Urothelium cell line (cell line): ENCODE measurements around the gene SLC5A5.
A peak's percentile ranks its signal among the peaks of the same experiment; 100 is the strongest.

Experiments used
- DNase-seq: peaks from one replicate; pipeline ENCODE4 v3.0.0; 2011; ENCODE audit warnings: low spot score, mixed read lengths
- FAIRE-seq: peaks from 2 replicates; lab custom pipeline; 2011; peaks lifted over from hg19 to GRCh38; lab: Jason Lieb, UNC

SLC5A5 gene

GRCh38 chr19:17846146-17846545, 25.6 kb upstream of the SLC5A5 start:
- DNase-seq (no peak), FAIRE-seq (no peak)

DNA sequence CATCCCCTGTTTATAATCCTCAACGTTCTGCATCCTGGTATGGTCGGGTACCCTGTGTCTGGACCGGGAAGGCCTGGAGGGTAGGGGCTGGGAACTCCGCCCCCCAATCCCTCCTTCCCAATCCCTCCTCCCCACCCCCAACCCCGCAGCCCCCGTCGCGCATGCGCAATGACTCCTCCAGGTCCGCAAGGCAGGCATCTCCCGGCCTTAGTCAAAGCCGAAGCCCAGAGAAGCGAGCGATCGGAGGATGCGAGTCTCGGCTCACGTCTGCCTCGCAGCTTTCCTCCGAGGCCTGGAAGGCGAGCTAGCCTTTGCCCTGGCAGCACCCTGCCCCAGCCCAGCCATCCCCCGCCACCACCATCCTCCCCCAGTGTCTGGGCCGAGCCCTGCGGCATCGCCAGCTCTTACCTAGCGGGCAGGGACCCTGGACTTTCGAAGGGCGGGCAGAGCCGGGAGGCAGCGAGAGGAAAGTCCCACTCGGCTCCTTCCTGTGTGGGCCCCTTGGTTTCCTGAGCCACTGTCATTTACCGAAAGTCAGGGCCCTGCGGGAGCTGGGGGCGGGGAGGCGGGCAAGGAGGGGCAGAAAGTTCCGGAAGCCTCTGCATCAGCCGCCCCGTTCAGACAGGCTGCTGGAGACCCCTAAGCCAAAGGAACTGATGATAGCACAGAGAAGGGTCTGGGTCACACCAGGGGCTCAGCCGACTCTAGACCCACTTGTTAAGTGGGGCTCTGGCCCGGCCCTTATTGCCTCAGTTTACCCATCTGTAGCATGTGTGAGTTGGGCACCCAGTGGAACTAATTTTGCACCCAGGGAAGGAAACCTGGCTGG, 24.0 kb upstream of the SLC5A5 start, which contains the start of gene JAK3:
TSS of gene JAK3 (minus strand) at position 445 of the 829 bp plus-strand sequence. CDS start 3,565 bp downstream, outside the sequence.
- FAIRE-seq = no peak
- peak; percentile 72 for DNase-seq

- DNase-seq (no peak), FAIRE-seq (no peak)
Observed at GRCh38 chr19:17848595-17849292, 23.0 kb upstream of the SLC5A5 start.

GRCh38 chr19:17854061-17854460, 17.7 kb upstream of the SLC5A5 start:
- no peak for FAIRE-seq
- DNase-seq = no peak

GRCh38 chr19:17855280-17856152, 16.2 kb upstream of the SLC5A5 start:
- FAIRE-seq (no peak), DNase-seq (peak; percentile 81)

GRCh38 chr19:17859533-17860330, 12.0 kb upstream of the SLC5A5 start, which contains the start of gene RPL18A:
Gene RPL18A (plus strand): TSS chr19:17859910. CDS start chr19:17859957, 47 bp downstream.
- FAIRE-seq = no peak

DNA sequence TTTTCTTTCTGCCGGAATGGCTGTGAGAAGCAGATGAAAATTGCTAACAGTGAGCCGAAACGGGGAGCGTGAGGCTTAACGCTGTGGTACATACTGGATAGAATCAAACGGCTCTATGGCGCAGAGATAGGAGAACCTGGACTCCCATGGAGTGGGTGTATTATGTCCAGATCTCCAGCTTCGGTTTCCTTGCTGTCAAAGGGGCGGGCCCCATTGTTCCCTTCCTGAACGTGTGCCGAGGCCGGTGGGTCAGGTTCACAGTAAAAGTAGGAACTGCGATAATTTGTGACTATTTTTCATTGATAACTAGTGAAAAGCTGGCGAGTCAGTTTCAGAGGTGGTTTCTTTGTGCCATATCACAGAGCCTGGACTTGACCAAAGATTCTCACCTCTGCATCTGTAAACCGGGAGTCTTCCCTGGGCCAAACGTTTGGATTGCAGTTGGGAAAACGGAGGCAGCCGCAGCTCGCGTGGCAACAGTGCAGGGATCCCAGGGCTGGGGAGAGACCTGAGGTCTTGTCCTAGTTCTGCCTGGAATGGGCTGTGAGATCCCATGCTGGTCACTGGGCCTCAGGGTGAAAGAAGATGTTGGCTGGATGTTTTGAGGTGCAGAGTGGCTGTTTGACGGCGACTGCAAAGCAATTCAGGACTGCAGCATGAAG, 11.3 kb upstream of the SLC5A5 start:
- DNase-seq (no peak), FAIRE-seq (no peak)

More at GRCh38 chr19:17859533-17860330, 12.0 kb upstream of the SLC5A5 start, which contains the start of gene RPL18A:
- peak; percentile 94 for DNase-seq

DNA sequence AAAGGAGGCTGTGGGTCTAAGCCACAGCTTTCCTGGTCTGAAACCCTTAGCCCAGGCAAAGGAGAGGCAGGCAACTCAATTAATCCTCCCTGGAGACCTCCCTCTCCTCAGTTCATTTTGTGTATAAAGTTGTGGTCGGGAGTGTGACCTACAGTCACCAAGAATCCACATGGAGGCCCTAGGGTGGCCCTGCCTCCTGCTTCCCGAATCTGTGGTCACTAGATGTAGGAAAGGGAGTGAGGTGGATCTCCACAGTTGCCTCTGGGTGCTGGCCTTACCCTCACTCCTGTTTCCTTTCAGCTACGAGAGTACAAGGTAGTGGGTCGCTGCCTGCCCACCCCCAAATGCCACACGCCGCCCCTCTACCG, 10.8 kb upstream of the SLC5A5 start:
- DNase-seq (no peak), FAIRE-seq (no peak)

GRCh38 chr19:17861542-17862402, 10.0 kb upstream of the SLC5A5 start:
- DNase-seq (no peak), FAIRE-seq (no peak)

DNA sequence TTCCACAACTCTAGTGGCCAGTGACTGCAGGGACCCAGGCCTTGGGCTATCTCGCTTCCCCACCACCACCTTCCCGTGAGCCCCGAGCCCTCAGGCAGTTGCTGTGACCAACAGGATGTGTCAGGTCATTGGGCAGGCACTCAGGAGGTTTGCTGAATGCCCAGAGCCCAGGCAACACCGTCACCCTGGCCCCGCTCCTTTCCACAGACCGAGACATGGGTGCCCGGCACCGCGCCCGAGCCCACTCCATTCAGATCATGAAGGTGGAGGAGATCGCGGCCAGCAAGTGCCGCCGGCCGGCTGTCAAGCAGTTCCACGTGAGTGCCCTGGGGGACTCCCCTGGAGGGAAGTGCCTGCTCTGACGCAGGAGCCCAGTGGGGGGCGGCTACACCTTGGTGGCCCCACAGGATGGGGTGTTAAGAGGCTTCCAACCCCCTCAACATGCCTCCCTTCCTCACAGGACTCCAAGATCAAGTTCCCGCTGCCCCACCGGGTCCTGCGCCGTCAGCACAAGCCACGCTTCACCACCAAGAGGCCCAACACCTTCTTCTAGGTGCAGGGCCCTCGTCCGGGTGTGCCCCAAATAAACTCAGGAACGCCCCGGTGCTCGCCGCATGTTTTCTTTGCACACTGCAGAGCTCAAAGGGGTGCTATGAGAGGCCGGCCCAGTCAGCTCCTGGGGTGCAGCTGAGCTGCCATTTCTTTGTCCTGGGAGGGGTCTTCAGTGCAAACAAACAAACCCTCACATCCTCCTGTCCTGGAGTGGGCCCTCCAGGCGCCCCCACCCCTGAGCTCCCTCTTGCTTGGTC, 8.8 kb upstream of the SLC5A5 start:
- DNase-seq (no peak), FAIRE-seq (no peak)

DNA sequence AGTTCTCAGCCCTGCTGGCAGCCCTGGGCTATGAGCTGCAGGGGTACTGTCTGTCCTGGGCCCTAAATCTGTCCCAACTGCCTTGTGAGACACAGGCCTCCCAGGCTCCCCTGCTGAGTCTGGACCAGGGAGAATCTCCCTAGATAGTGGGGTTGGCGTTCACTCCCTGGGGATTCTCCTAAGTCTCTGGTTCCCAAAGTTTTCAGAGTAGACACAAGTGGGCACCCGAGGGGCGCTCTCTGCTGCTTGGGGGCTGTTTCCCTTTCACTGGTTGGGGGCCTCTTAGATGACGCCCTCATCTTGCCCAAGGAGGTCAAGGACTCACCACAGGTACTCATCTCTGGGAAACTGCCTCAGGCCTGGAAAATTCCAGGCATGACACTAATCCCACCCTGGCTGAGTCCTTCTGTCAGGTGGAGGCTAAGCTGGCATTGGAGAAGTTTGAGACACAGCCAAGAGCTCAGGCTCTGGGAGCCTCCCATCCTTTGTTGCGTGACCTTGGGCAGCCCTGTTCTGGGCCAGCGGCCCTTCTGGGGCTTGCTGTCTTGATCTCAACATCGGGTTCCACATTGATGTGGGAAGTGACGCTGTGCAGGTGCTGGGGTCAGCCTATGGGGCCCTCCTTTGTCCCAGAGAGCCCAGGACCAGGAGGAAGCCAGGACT, 8.1 kb upstream of the SLC5A5 start:
- DNase-seq (no peak), FAIRE-seq (no peak)

- DNase-seq = no peak
- no peak for FAIRE-seq
Observed at GRCh38 chr19:17865364-17866311, 6.1 kb upstream of the SLC5A5 start.

GRCh38 chr19:17866312-17866963, 5.3 kb upstream of the SLC5A5 start:
- no peak for DNase-seq
- no peak for FAIRE-seq

DNA sequence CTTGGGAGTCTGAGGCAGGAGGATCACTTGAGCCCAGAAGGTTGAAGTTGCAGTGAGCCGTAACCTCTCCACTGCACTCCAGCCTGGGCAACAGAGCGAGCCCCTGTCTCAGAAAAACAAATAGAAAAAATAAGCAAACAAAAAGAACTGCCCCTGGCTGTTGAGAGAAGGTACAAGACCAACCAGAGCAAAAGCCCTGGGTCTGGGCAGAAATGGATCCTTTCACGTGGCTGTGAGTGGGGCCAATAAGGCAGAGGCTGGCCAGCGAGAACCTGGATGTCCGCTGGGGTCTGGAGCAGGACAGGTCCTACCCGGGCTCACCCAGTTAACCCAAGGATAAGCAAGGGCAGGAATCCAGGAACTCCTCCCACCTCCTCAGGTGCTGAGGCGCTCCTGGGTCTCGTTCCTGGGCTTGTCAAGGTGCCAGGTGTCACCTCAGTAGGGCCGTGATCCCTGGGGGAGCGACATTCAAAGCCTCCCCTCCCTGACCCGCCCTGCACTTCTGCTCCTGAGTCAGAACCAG, 4.7 kb upstream of the SLC5A5 start:
- no peak for FAIRE-seq

GRCh38 chr19:17868669-17869068, 3.1 kb upstream of the SLC5A5 start:
- DNase-seq (no peak), FAIRE-seq (no peak)

More for the DNA sequence above, 4.7 kb upstream of the SLC5A5 start:
- no peak for DNase-seq
